Colonic mucosa (tissue), 4 donors: Measurements from ENCODE around the gene NTN4. TPM values are rescaled to one million over a fixed set of nuclear protein-coding genes. Genes with fewer than 3 reads are reported as not detected.

Experiments used
- DNase-seq: peaks from one replicate; pipeline ENCODE4 v3.0.0-alpha.2; 2020
- H3K27ac ChIP-seq: fragments of 200-600 bp; one replicate; pipeline ENCODE4 v1.8.0; 2021
- H3K27me3 ChIP-seq: fragments of 200-600 bp; one replicate; pipeline ENCODE4 v1.8.0; 2021
- H3K36me3 ChIP-seq: fragments of 200-600 bp; one replicate; pipeline ENCODE4 v1.8.0; 2021
- H3K4me1 ChIP-seq: fragments of 200-600 bp; one replicate; pipeline ENCODE4 v1.8.0; 2021; ENCODE audit warnings: mild to moderate bottlenecking
- H3K4me3 ChIP-seq: fragments of 200-600 bp; one replicate; pipeline ENCODE4 v1.8.0; 2021
- H3K9ac ChIP-seq, 2 donors: one replicate each; pipeline ENCODE4 v1.7.0; 2013; ENCODE audit warnings: control low read depth in 2 of 2, low read depth in 2 of 2, low read length in 2 of 2
- H3K9me3 ChIP-seq: fragments of 200-600 bp; one replicate; pipeline ENCODE4 v1.8.0; 2021
- intact Hi-C: fragments of 100-400 bp; cut with DNase I; formaldehyde crosslinking; loops from one replicate; pipeline ENCODE4 v1.14.1; 2022
- total RNA-seq, 2 donors: library from RNA; stranded (reverse); fragmentation: NEBNext Ultra II Directional in 1 of 2; extraction: Animal tissue kit (Norgen Biotek cat#: 25700) in 1 of 2; gene quantifications; one replicate each; pipeline ENCODE4 v1.2.1, GENCODE V29; 2021
- TF ChIP-seq, protein P1 (sequence below): fragments of 200-600 bp; IDR thresholded peaks from one replicate; pipeline ENCODE4 v1.8.0; 2022; ENCODE audit warnings: antibody characterized with exemption, mild to moderate bottlenecking
- donor health status: healthy.
- donor health status: DM: no; HTN: no; CAD: no.
- donor health status: DM: no; HTN: no; CAD: no.

NTN4 gene
- total RNA-seq, 2 donors from 2014 or later: 12.4 to 16.8 TPM

GRCh38 chr12:95633732-95634465 lies 156.7 kb downstream of the NTN4 start:
- no peaks in the 10 kb centered on the region for H3K27me3 ChIP-seq
- peak overlapping the region; percentile 81 for H3K27ac ChIP-seq
- peak overlapping the region in 1 of 2 donors; percentile 15 for H3K9ac ChIP-seq
- peaks cover 14% of the 10 kb centered on the region for H3K4me1 ChIP-seq
- TF ChIP-seq, protein P1, sequence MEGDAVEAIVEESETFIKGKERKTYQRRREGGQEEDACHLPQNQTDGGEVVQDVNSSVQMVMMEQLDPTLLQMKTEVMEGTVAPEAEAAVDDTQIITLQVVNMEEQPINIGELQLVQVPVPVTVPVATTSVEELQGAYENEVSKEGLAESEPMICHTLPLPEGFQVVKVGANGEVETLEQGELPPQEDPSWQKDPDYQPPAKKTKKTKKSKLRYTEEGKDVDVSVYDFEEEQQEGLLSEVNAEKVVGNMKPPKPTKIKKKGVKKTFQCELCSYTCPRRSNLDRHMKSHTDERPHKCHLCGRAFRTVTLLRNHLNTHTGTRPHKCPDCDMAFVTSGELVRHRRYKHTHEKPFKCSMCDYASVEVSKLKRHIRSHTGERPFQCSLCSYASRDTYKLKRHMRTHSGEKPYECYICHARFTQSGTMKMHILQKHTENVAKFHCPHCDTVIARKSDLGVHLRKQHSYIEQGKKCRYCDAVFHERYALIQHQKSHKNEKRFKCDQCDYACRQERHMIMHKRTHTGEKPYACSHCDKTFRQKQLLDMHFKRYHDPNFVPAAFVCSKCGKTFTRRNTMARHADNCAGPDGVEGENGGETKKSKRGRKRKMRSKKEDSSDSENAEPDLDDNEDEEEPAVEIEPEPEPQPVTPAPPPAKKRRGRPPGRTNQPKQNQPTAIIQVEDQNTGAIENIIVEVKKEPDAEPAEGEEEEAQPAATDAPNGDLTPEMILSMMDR: no peak
- no peak overlapping the region for H3K4me3 ChIP-seq
- DNase-seq: peak; percentile 37
- intact Hi-C loops: no loop called here
- no peaks in the 10 kb centered on the region for H3K36me3 ChIP-seq
- H3K9me3 ChIP-seq: no peaks in the 10 kb centered on the region

DNA sequence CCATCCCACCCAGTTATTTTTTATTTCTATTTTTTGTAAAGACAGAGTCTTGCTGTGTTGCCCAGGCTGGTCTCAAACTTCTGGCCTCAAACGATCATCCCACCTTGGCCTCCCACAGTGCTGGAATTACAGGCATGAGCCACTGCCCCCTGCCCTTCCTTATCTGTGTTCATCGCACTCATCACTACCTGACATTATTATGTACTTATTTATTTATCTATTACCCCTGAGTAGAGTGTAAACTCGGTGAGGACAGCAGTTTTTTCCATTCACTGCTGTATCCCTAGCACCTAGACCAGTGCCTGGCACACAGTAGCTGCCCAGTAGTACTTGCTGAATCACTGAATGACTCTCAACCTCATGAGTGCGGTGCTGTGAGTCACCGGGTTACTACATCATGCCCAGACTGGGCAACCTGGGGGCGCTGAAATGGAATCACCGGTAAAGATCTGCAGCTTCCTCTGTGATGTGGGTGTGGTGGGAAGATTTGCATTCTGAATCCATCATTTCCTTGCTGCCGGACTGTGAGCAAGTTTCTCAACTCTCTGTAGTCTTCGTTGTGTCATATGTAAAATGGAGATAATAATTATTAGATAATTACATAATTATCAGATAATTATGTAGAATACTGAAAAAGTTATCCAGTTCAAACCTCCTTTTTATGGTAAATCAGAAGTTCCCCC lies 157.4 kb downstream of the NTN4 start:
- TF ChIP-seq, protein P1: no peak
- peak; percentile 78 for DNase-seq
- H3K4me1 ChIP-seq: peaks cover 14% of the 10 kb centered on the region
- H3K9me3 ChIP-seq: no peaks in the 10 kb centered on the region
- H3K36me3 ChIP-seq: no peaks in the 10 kb centered on the region
- intact Hi-C loops: no loop called here
- no peak overlapping the region for H3K4me3 ChIP-seq
- H3K27ac ChIP-seq: peak overlapping the region; percentile 81
- H3K9ac ChIP-seq: peak overlapping the region in 1 of 2 donors; percentile 48
- no peaks in the 10 kb centered on the region for H3K27me3 ChIP-seq

DNA sequence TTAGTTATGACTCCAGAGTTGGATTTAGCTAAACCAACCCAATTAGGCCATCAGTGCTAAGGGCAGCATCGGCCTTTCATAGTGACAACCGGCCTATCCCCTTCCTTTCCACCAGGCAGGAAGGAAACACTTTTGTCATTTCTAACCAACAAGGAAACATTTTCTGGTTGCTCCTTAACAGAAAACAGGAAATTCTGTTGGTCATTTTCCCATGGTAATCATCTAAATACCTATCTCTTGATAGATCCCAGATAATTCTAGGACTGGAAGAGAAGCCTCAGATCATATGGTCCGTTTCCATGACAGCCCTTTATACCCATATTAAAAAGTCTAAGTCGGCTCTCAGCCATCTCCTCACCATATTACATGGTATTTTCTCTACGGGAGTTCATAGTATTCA lies 160.1 kb downstream of the NTN4 start:
- H3K27ac ChIP-seq: no peak overlapping the region

DNA sequence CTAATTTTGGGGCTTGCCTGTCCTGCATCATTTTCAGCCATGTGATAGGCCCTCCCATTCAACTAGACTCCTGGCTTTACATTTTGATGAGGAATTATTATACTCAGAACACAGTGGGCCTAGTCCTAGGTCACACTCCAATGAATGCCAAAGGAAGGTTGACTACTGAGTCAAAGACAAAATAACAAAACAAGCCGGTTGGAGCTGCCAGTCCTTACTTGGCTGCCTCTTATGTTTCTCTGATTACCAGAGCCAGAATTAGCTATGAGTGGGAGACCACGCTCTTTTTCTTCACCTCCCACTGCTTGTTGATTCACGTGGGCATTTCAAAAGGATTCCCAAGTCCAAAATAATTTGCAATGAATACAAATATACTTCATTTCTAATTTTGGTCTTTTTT lies 161.2 kb downstream of the NTN4 start:
- no peak overlapping the region for H3K27ac ChIP-seq
- no peaks in the 10 kb centered on the region for H3K36me3 ChIP-seq
- no peak overlapping the region for H3K9ac ChIP-seq
- TF ChIP-seq, protein P1: no peak
- peaks cover 11% of the 10 kb centered on the region for H3K4me1 ChIP-seq
- no peaks in the 10 kb centered on the region for H3K9me3 ChIP-seq
- intact Hi-C loops: loop anchor here (10.0 kb wide), 1 partner anchor 105 kb away; no protein-coding TSS in a partner anchor
- no peak overlapping the region for H3K4me3 ChIP-seq
- H3K27me3 ChIP-seq: no peaks in the 10 kb centered on the region
- DNase-seq: no peak

More for the DNA sequence above, 160.1 kb downstream of the NTN4 start:
- Histone ChIP-seq H3K4me1 (peaks cover 13% of the 10 kb centered on the region), H3K27me3 (no peaks in the 10 kb centered on the region), H3K9ac (no peak overlapping the region), H3K9me3 (no peaks in the 10 kb centered on the region), H3K36me3 (no peaks in the 10 kb centered on the region), H3K4me3 (no peak overlapping the region)
- DNase-seq: no peak
- intact Hi-C loops: no loop called here
- TF ChIP-seq, protein P1: no peak

GRCh38 chr12:95626854-95627253 lies 163.7 kb downstream of the NTN4 start:
- Histone ChIP-seq H3K4me3 (no peak overlapping the region), H3K9me3 (no peaks in the 10 kb centered on the region), H3K27me3 (no peaks in the 10 kb centered on the region), H3K36me3 (no peaks in the 10 kb centered on the region), H3K27ac (no peak overlapping the region), H3K9ac (no peak overlapping the region), H3K4me1 (peaks cover 4% of the 10 kb centered on the region)
- no peak for DNase-seq
- intact Hi-C loops: loop anchor here (10.0 kb wide), 1 partner anchor 108 kb away; no protein-coding TSS in a partner anchor
- TF ChIP-seq, protein P1: no peak
